Upper lobe of left lung (tissue), 4 donors: ENCODE measurements around the gene DAD1.

Experiments
- CTCF ChIP-seq, 6 experiments: fragments of 450-650 bp in 4 of 6; fragments of 200-600 bp in 2 of 6; sonication (generic) in 2 of 6; IDR thresholded peaks; one replicate each; pipeline ENCODE4 v1.5.1; 2016 to 2019; ENCODE audit warnings: antibody characterized with exemption in 6 of 6
- POLR2A ChIP-seq, 4 donors: fragments of 450-650 bp; IDR thresholded peaks; one replicate each; pipeline ENCODE4 v1.5.1; 2016 to 2017; ENCODE audit warnings: antibody characterized with exemption in 4 of 4, mild to moderate bottlenecking in 2 of 4

- TF ChIP-seq CTCF (IDR thresholded peaks at IDR 0.05) (no peak), POLR2A (IDR thresholded peaks at IDR 0.05) (no peak)
Observed at GRCh38 chr14:22560662-22561365, 28.2 kb downstream of the DAD1 start.
